SKM-1 (cell line): Measurements from ENCODE around the gene WDFY4.

ENCODE experiments used
- DNase-seq: peaks from one replicate; lab custom pipeline; 2025; ENCODE audit not compliant: unreplicated experiment; lab: John Stamatoyannopoulos, UW

The WDFY4 gene

DNA sequence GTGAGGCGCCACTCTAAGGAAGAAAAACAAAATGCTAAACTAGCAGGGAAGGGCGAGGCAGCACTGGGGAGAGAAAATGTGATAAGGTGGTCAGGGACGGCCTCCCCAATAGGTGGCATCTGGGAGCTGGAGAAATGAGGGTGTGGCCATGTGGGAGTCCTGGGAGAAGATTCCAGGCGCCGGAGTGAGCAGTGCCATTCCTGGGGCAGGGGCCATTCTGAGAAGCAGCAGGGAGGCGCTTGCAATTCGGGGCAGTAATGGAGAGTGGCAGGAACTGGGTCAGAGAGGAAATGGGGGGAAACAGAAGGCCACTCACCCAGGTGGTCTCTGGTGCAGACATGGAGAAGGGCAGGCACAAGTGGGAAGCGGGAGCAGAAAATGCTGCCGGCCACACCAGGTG is 316.7 kb downstream of the WDFY4 start:
- DNase-seq: no peak

DNA sequence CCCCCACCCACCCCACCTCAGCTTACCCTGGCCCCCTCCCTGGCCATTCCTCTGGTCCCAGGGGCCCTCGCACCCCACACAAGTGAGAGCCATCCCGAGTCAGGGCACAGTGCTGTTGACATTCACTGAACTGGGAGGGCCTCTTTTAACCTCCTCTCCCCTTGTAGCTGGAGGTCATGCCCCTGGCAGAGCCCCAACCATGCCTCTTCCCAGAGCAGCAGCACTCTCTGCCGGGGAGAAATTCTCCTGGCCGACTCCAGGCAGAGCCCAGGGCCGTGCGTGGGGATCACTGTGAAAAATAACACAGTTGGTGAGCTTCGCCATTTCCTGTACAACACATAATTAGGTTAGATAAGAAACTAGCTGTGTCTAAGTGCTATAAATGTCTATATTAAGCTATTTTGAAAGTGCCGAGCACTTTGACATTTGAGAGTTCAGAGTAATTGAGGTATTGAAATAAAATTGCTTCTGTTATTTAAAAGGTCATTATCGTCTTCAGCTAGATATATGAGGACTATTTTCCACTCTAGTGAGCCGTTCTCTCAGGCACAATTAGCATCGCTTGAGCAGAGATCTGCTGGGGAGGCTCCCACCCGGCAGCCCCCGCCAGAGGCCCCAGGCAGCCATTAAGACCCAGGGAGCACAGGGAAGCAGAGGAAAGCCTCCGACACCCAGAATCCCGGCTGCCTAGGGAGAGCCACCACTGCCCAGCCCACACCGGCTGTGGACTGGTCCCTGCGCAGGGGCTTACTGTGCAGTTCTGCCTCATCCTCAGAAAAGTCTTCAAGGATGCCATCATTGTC is 317.4 kb downstream of the WDFY4 start:
- DNase-seq: no peak

DNA sequence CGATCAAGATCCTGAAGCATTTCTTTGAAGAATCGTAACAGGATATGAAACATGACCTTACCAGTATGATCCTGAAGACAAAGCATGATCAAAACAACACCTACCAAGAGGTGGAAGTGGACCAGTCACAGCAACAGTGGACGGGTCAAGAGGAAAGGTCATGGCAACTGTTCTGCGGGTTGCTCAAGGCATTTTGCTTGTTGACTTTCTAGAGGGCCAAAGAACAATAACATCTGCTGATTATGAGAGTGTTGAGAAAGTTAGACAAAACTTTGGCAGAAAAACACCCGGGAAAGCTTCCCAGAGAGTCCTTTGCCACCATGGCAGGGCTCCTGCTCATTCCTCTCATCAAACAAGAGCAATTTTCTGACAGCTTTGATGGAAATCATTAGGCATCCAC is 320.6 kb downstream of the WDFY4 start:
- DNase-seq: no peak

DNA sequence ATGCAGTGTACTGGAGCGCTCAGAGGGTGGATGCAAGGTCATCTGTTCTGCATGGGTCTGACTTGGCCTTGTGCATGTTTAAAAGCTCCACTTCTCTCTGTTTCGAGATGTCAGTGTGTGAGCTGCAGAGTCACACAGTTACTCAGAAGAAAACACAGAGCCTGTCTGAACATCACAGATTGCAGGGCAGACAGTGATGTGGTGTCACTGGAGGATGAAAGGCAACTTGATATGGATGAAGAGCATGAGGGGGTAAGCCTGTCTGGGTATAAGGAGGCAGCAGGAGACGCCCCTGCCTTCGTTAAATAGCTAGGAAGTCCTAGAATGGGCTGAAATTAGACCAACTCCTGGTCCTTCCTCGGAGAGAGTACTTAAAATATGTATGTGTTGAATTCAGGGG is 322.5 kb downstream of the WDFY4 start:
- DNase-seq: no peak

DNA sequence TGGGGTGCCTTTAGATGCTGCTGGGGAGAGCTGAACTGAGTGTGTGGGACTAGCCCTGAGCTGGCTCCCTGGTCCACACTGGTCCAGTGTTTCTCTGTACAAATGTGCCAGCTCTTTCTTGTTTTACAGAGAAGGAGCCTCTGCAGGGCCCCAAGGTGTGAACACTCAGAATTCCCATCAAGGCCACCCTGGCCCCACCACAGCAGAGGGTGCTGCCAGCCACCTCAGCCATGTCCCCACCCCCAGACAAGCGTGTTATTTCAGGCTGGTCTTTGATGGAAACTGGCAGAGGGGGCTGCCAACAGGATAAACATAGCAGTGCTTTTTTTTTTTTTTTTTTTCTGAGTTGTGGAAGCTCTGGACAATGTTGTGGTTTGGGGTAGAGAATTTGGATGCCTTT is 323.4 kb downstream of the WDFY4 start:
- DNase-seq: no peak

DNA sequence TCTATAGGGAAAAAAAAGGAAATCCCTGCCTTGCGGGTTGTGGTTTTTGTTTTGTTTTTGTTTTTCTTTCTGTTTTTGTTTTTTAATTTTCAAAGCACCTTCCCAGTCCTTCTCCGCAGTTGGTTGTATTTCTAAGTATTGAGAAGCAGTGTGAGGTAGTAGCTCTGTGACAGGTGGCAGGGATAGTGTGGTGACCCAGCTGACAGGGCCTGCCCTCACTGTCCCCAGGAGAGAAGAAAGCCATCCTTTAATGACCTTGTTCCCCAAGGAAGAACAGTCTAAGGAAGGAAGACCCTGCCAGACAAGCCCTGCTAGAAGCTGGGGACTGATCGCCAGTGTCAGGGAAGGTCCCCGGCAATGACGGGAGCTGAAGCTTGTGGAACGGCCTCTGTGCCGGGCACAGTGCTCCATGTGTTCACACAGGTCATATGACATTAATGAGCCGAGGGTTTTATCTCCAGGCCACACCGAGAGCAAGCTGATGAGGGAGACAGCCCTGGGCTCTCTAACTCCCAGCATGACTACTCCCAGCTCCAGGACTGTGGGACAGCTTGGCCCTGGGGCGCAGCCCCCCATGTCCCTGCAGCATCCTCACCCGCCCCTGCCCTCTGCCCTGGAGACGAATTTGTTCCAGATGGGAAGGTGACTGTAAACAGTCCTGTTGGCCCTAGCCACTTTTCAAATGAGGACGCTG is 324.0 kb downstream of the WDFY4 start:
- DNase-seq: no peak

DNA sequence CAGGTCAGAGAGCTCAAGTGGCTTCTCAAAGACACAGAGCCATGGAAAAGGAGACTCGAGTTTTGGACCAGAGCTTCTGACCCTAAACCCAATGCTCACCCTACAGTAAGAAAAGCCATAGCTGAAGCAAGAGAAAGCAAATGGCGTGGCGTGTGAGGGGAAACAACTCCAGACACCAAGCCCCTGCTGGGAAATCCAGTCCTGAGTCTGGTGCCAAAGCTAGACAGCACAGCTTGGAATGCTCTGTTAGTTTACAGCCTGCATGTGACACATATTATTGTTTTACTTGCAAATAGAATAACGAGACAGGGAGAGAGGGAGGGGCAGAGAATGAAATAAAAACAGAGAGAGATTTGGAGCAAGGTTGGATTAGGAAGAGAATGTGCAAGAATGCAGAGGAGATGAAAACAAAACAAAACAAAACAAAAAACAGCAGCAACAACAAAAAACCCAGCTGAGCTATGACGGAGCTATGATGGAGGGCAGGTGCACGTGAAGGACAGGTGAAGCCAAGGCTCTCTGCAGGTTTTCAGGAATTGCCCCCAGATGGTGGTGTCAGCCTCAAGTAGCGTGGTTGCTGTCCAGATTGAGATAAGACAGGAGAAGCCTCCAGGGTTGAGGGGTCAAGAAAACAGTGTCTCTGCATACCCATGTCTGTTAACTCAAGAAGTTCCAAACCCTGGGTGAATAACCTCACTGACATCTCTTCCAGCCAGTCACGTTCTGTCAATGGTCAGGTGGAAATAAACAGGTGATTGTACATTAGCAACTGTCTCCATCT is 324.7 kb downstream of the WDFY4 start:
- no peak for DNase-seq

DNA sequence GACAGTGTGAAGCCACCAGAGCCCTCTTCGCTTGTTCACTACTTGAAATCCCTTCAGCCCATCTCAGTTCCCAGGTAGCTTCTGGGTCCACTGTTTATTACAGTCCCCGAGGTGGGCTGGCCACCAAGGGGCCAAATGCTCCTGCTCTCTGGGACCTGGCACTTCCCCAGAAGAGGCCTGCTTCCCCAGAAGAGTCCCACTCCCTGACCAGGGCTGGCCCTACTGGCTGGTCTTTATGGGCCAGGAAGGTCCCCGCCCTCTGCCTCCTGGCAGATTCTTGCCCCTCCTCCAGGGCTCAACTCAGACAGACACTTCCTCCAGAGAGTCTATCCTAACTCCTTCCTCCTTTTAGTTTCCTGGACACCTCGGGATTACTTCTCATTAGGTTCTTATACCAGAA is 325.6 kb downstream of the WDFY4 start:
- peak; percentile 8 for DNase-seq

DNA sequence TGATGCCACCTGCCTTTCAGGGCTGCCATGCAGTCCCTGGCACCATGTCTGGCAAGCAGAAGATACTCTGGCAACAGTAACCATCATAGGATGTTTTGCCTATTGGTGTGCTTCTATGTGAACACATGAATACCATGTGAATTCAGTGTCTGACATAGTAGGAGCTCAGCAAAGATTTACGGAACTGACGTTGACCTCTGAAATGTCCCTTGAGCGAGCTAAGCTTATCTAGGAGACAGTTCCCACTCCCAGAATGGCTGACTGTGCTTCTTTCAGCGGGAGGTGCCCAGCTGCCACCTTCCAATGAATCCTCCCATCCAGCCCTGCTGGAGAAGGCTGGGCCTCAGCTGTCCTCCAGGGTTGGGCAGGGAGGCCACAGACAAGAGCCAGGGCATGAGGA is 326.2 kb downstream of the WDFY4 start:
- DNase-seq: no peak

DNA sequence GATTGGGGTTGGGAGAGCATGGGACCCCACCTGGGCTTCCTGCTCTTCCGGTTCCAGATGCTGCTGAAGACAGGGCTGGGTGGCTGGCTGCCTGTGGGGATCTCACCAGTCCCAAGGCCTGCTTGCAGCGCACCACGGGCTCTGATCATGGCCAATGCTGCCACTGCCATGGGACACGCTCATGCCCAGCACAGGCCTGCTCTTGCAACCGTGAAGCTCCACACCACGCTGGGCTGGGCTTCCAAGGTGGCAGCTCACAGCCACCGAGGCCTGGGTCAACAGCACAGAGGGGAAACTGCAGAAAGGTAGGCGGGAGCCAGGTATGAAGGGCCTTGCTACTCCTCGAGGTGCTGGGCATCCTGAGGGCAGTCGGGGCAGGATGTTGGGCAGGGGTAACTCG is 327.1 kb downstream of the WDFY4 start:
- no peak for DNase-seq

DNA sequence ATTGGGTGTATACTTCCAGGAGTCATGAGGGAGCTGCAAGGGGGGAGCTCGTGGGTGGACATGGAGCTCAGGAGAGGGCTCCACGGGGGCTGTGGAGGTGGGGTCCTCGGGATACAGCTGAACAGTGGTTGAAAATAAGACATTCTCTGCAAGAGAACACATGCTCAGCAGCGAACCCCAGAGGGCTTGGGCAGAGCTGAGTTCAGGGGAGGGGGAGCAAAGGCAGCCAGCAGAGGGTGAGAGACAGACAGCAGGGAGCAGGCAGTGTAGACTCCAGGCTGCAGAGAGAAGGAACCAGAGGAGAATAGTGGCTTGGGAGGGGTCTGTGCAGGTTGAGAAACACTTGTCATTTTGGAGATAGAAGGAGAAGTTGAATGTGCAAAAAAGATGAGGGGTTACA is 327.9 kb downstream of the WDFY4 start:
- DNase-seq: no peak

DNA sequence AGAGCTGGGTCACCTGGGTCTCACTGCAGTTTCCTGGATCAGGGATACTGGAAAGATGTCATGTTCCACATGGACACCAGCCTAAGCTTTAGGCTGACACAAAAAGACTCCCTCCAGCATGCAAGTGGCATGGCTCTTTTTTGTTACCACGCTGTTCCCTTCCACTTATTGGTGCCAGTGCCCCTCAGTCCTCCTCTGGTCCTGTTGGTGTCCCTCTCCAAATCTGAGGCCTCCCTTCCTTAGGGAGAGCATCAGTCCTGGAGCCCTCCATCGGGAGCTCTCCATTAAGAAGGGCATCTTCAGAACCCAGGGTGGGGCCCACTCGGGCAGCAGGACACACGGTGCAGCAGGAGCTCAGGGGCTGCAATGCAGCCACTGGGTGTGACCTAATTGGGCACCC is 331.0 kb downstream of the WDFY4 start:
- DNase-seq: no peak

DNA sequence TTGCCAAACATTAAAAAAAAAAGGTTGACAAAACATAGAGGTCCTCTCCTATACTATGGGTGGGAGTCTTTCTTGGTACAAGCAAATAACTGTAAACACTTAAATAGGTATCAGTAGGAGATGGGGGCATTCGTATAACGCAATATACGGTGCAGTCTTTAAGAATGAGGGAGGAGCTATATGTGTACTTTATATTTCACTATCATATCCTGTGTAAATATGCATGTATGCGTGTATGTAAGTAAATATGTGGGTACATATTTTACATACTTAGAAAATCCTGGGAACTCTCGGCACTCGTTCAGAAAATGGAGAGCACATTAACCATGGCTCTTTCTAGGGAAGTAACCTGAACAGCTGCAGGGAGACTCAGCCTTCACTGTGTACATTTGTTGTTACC is 337.0 kb downstream of the WDFY4 start:
- DNase-seq: no peak

DNA sequence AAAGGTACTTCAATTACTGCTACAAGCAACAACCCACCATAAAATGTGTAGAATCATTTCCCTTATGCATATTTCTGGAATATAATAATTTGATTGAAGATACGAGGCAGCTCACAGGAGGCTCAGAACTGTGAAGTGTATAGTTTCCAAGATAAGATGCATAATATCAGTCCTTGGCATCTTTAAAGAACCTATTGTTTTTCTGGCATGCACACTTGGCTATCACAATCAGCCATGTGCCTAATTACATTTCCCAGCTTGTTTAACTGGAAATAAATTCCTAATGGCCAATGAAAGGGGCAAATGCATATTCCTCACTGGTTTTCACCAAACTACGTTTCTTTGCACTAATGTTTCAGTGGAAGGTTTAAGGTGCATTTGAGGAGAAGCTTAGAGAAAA is 338.4 kb downstream of the WDFY4 start:
- no peak for DNase-seq

DNA sequence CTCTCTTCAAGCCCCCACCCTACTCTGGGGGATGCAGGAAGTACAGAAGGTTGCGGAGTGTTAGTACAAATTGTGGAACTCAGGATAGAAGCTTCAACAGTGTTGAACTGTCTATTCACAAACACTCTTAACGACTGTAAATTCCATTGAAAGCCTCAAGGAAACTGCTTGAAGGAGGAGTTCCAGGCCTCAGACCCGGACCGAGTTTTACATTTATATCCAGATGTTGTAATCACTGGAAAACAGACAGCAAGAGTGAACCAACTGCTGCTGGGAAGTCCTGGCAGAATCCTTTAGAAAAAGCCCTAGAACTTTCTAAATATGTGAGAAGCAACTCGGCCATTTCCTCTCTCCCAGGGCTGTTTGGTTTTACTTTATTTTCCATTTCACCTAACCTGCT is 339.1 kb downstream of the WDFY4 start:
- no peak for DNase-seq

DNA sequence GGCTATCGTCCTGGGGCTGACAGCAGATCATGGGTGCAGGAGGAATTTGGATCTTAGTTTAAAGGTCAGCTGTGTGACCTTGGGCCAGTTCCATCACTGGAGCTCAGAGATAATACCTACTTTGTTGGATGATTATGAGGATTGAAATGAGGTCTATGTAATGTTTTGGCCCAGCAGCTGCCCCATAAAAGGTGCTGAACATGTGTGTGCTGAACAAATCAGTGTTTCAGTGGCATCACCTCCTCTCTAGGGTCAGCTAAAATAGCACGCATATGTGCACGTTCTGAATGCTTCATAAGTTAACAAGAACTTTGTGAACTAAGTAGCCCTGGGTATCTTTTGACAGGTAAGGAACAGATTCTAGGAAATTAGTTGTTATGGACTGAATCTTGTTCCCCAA is 339.8 kb downstream of the WDFY4 start:
- no peak for DNase-seq

DNA sequence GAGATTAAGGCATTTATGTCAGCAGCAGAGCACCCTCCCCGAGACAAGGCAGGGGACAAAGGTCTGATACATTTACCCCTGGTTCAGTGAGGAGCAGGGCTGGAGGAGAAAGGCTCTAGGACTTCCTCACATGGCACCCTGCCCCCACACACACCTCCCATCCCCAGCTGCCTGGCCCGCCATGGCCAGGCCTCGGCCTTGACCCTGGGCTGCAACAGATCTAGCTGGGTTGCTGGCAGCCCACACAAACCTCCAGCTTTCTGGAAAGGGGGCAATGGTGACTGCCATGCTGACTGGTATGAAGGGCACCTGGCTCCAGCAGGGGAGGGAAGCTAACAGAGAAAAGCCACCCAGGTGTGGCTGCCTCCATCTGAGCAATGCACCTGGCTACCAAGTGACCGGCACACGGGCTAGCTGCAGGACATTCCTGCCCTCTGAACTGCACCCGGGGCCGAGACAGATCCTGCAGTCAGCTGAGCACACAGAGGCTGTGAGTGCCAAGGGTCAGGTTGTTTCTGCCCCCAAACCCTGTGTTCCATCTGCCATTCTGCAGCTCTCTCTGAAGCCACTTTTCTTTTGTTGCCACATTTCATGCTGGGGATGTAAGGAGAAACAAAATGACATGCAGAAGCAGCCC is 340.8 kb downstream of the WDFY4 start:
- no peak for DNase-seq

DNA sequence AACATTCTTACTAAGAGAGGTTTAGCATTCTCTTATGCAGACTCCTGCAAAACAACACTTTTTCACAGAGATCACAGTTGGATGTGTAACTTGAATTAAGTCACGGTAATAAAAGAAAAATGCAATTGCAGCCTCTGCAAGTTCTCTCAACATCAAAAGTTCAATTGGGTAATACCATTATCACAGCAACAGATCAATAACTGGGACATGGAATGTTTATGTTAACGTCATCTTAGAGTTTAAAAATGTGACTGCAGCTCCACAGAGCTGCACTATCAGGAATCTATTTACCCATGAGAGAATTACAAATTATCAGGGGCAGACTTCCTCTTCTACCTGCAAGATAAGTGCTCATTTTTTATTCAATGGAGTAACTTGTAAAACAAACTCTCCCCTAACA is 344.0 kb downstream of the WDFY4 start:
- no peak for DNase-seq

DNA sequence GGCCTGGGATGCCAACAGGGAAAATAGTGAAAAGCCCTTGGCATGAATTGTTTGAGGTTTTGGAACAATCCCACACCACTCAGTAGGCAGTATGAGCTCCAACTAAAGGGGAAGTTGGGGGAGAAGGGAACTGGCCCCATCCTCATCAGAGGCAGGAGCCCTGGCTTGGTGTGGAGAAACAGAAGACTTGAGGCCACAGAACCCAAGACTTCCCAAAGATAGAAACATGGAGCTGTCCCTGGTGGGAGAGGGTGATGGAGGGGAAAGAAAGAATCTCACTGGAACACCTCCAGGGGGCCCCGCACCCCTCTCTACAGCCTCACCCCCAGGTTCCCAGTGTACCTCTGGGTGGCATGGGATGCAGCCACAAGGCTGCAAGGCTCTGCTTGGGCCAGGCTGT is 345.0 kb downstream of the WDFY4 start:
- DNase-seq: no peak
